Upper lobe of left lung (tissue), 6 donors: Measurements from ENCODE around the gene ARFGAP2. TPM values are rescaled to one million over a fixed set of nuclear protein-coding genes. Genes with fewer than 3 reads are reported as not detected.

Experiments
- ATAC-seq, 2 donors: fragments of 200-7000 bp; cut with Tn5 transposase; one replicate each; pipeline ENCODE4 v1.9.1; 2022; ENCODE audit warnings: mild to moderate bottlenecking in 2 of 2, moderate library complexity in 2 of 2; ENCODE audit not compliant: low FRiP score in 2 of 2
- DNase-seq, 2 donors: peaks; one replicate each; pipeline ENCODE4 v3.0.0-alpha.2; 2019 to 2020
- H3K27ac ChIP-seq, 4 donors: fragments of 200-600 bp; sonication (generic); one replicate each; pipeline ENCODE4 v1.5.1; 2016 to 2019
- H3K27me3 ChIP-seq, 4 donors: fragments of 200-600 bp; sonication (generic); one replicate each; pipeline ENCODE4 v1.5.1; 2017 to 2019
- H3K36me3 ChIP-seq, 4 donors: fragments of 200-600 bp; sonication (generic); one replicate each; pipeline ENCODE4 v1.5.1; 2016 to 2019
- H3K4me1 ChIP-seq, 4 donors: fragments of 200-600 bp; sonication (generic); one replicate each; pipeline ENCODE4 v1.5.1; 2018 to 2019
- H3K4me3 ChIP-seq, 4 donors: fragments of 200-600 bp; sonication (generic); one replicate each; pipeline ENCODE4 v1.5.1; 2017 to 2019; ENCODE audit warnings: mild to moderate bottlenecking in 2 of 4, moderate library complexity in 1 of 4
- H3K9me3 ChIP-seq, 4 donors: fragments of 200-600 bp; sonication (generic); one replicate each; pipeline ENCODE4 v1.5.1; 2018 to 2019
- CTCF ChIP-seq, 6 experiments: fragments of 450-650 bp in 4 of 6; fragments of 200-600 bp in 2 of 6; sonication (generic) in 2 of 6; IDR thresholded peaks; one replicate each; pipeline ENCODE4 v1.5.1; 2016 to 2019; ENCODE audit warnings: antibody characterized with exemption in 6 of 6
- EP300 ChIP-seq, 4 donors: sonication (generic); formaldehyde crosslinking; IDR thresholded peaks; one replicate each; pipeline ENCODE4 v1.5.1; 2017; ENCODE audit warnings: antibody characterized with exemption in 4 of 4, control low read depth in 2 of 4
- POLR2A ChIP-seq, 4 donors: fragments of 450-650 bp; IDR thresholded peaks; one replicate each; pipeline ENCODE4 v1.5.1; 2016 to 2017; ENCODE audit warnings: antibody characterized with exemption in 4 of 4, mild to moderate bottlenecking in 2 of 4
- POLR2AphosphoS5 ChIP-seq, 2 donors: sonication (generic); formaldehyde crosslinking; IDR thresholded peaks; one replicate each; pipeline ENCODE4 v1.5.1; 2017; ENCODE audit warnings: antibody characterized with exemption in 2 of 2
- WGBS, 2 donors: methylation state at CpG; one replicate each; pipeline ENCODE4 v1.1.5; 2017 to 2018; 5-methylcytosine and 5-hydroxymethylcytosine counted together
- total RNA-seq, 6 donors: library from RNA; depleted of rRNA in 4 of 6; stranded (reverse); fragments of >200 nt in 4 of 6; gene quantifications; one replicate each; pipeline versions ENCODE4 v1.1.0 to v1.2.1, GENCODE V29; 2016 to 2021
- donor health status: DM: no; HTN: no; CAD: no; lungs with moderate emphysema.
- donor health status: DM: no; HTN: yes; CAD: no; lungs with severe emphysema.

The ARFGAP2 gene
- total RNA-seq, 6 donors from 2014 or later = 93.6 to 257 (median 110) TPM

GRCh38 chr11:47179655-47179991, 2.9 kb upstream of the ARFGAP2 start:
- Histone ChIP-seq H3K27ac (no peak overlapping the region), H3K9me3 (no peaks in the 10 kb centered on the region), H3K4me1 (peaks cover 19 to 32% (median 27%) of the 10 kb centered on the region in 4 donors), H3K36me3 (peaks cover 4 to 19% (median 9%) of the 10 kb centered on the region in 4 donors), H3K27me3 (no peaks in the 10 kb centered on the region), H3K4me3 (no peak overlapping the region)
- ATAC-seq (no peak), DNase-seq (no peak)
- WGBS, 2 donors = 91 to 96% methylated on average over 1 of the region's 1 CpG
- TF ChIP-seq EP300 (IDR thresholded peaks at IDR 0.05) = no peak
- no peak for TF ChIP-seq POLR2A (IDR thresholded peaks at IDR 0.05)
- TF ChIP-seq CTCF (IDR thresholded peaks at IDR 0.05) = peak; percentile 16 to 48 (median 34)

- no peaks in the 10 kb centered on the region for H3K9me3 ChIP-seq
- TF ChIP-seq POLR2A (IDR thresholded peaks at IDR 0.05) = no peak
- no peak for TF ChIP-seq CTCF (IDR thresholded peaks at IDR 0.05)
- no peak for TF ChIP-seq EP300 (IDR thresholded peaks at IDR 0.05)
- no peak for TF ChIP-seq POLR2AphosphoS5 (IDR thresholded peaks at IDR 0.05)
- H3K4me3 ChIP-seq = no peak overlapping the region
- no peaks in the 10 kb centered on the region for H3K27me3 ChIP-seq
- DNase-seq (peak in 1 of 2 donors; percentile 52), ATAC-seq (no peak)
- 94 to 97% methylated on average over 17 to 23 of the region's 23 CpGs for WGBS, 2 donors
- H3K27ac ChIP-seq = peak overlapping the region in 3 of 4 donors; percentile 97 to 98 (median 97)
- H3K4me1 ChIP-seq = peaks cover 19 to 29% (median 24%) of the 10 kb centered on the region in 4 donors
- H3K36me3 ChIP-seq = peaks cover 4 to 22% (median 12%) of the 10 kb centered on the region in 4 donors
Observed at GRCh38 chr11:47178737-47179654, 2.3 kb upstream of the ARFGAP2 start.

GRCh38 chr11:47178316-47178715, 1.6 kb upstream of the ARFGAP2 start:
- H3K4me3 ChIP-seq = no peak overlapping the region
- TF ChIP-seq POLR2AphosphoS5 (IDR thresholded peaks at IDR 0.05) (no peak), POLR2A (IDR thresholded peaks at IDR 0.05) (no peak), CTCF (IDR thresholded peaks at IDR 0.05) (no peak), EP300 (IDR thresholded peaks at IDR 0.05) (no peak)
- peak overlapping the region; percentile 94 to 98 (median 97) for H3K27ac ChIP-seq
- peaks cover 4 to 29% (median 19%) of the 10 kb centered on the region in 4 donors for H3K36me3 ChIP-seq
- ATAC-seq (no peak), DNase-seq (no peak)
- no peaks in the 10 kb centered on the region for H3K27me3 ChIP-seq
- peaks cover 21 to 33% (median 25%) of the 10 kb centered on the region in 4 donors for H3K4me1 ChIP-seq
- H3K9me3 ChIP-seq = no peaks in the 10 kb centered on the region
- WGBS, 2 donors = 85 to 91% methylated on average over 11 of the region's 11 CpGs

- DNase-seq = no peak
- Histone ChIP-seq H3K4me1 (peaks cover 25 to 38% (median 27%) of the 10 kb centered on the region in 4 donors), H3K9me3 (no peaks in the 10 kb centered on the region), H3K27ac (peak overlapping the region; percentile 94 to 98 (median 97)), H3K36me3 (peaks cover 4 to 34% (median 23%) of the 10 kb centered on the region in 4 donors), H3K27me3 (no peaks in the 10 kb centered on the region), H3K4me3 (peak overlapping the region in 3 of 4 donors; percentile 86 to 99 (median 98))
- no peak for ATAC-seq
- WGBS, 2 donors = 62 to 65% methylated on average over 6 of the region's 6 CpGs
- TF ChIP-seq EP300 (IDR thresholded peaks at IDR 0.05) = no peak
- no peak for TF ChIP-seq CTCF (IDR thresholded peaks at IDR 0.05)
- TF ChIP-seq POLR2A (IDR thresholded peaks at IDR 0.05) = no peak
- no peak for TF ChIP-seq POLR2AphosphoS5 (IDR thresholded peaks at IDR 0.05)
Observed at GRCh38 chr11:47177846-47178245, 1.2 kb upstream of the ARFGAP2 start.
